K562 (cell line): Measurements from ENCODE around the gene FAM199X. TPM values are rescaled to one million over a fixed set of nuclear protein-coding genes. Genes with fewer than 3 reads are reported as not detected.

ENCODE experiments used
- ARID1B ChIP-seq: fragments of 450-650 bp; IDR thresholded peaks from 2 replicates; pipeline ENCODE4 v1.6.1; 2016; ENCODE audit warnings: antibody characterized with exemption, mild to moderate bottlenecking, inconsistent platforms
- GATA2 ChIP-seq: sonication (generic); formaldehyde crosslinking; IDR thresholded peaks from 2 replicates; pipeline ENCODE4 v1.4.0; 2020; ENCODE audit warnings: mild to moderate bottlenecking, missing genetic modification reagents
- HDAC2 ChIP-seq: fragments of 450-650 bp; IDR thresholded peaks from 2 replicates; pipeline ENCODE4 v1.6.1; 2016; ENCODE audit warnings: mild to moderate bottlenecking
- HMG20B ChIP-seq: fragments of 250-450 bp; sonication (Bioruptor Pico); IDR thresholded peaks from 2 replicates; pipeline ENCODE4 v1.5.0; 2021; ENCODE audit warnings: mild to moderate bottlenecking
- KAT2B ChIP-seq: IDR thresholded peaks from one replicate; pipeline ENCODE4 v1.6.1; 2012; ENCODE audit warnings: low read depth, mild to moderate bottlenecking, control low read depth, inconsistent platforms, low read length, moderate library complexity
- MYBL2 ChIP-seq, 2 experiments: fragments of 450-650 bp in 1 of 2; sonication (generic) in 1 of 2; formaldehyde crosslinking in 1 of 2; IDR thresholded peaks; 2 replicates each; pipeline versions ENCODE4 v1.6.1 to v1.8.1; 2017 to 2022; ENCODE audit warnings: borderline replicate concordance in 1 of 2, inconsistent platforms in 1 of 2, low read depth in 1 of 2, mild to moderate bottlenecking in 1 of 2, missing genetic modification reagents in 1 of 2, moderate library complexity in 1 of 2
- NEUROD1 ChIP-seq: fragments of 150-350 bp; IDR thresholded peaks from 2 replicates; pipeline ENCODE4 v1.6.1; 2014; ENCODE audit warnings: borderline replicate concordance, low read length, low read depth; ENCODE audit not compliant: partially characterized antibody
- RBFOX2 ChIP-seq: fragments of 200-400 bp; formaldehyde crosslinking; IDR thresholded peaks from 2 replicates; pipeline ENCODE4 v1.6.1; 2017; ENCODE audit warnings: low read depth, mild to moderate bottlenecking, low read length, moderate library complexity
- TEAD1 ChIP-seq, 2 experiments: fragments of 450-650 bp in 1 of 2; sonication (generic) in 1 of 2; formaldehyde crosslinking; IDR thresholded peaks; 2 replicates each; pipeline versions ENCODE4 v1.4.0 to v1.8.0; 2020 to 2022; ENCODE audit warnings: mild to moderate bottlenecking in 2 of 2, missing genetic modification reagents in 1 of 2
- TEAD2 ChIP-seq: fragments of 450-650 bp; IDR thresholded peaks from 2 replicates; pipeline ENCODE4 v1.6.1; 2016; ENCODE audit warnings: missing genetic modification characterization, control low read depth, missing compliant biosample characterization
- TRIM24 ChIP-seq, 2 experiments: fragments of 450-650 bp; IDR thresholded peaks; 2 replicates each; pipeline ENCODE4 v1.6.1; 2016
- U2AF2 ChIP-seq: fragments of 200-400 bp; formaldehyde crosslinking; optimal IDR thresholded peaks from 2 replicates; pipeline ENCODE3; 2017; ENCODE audit warnings: low read depth, mild to moderate bottlenecking, low read length
- ZNF212 ChIP-seq: fragments of 450-650 bp; formaldehyde crosslinking; IDR thresholded peaks from 2 replicates; pipeline ENCODE4 v1.4.0; 2020; ENCODE audit warnings: mild to moderate bottlenecking
- polyA plus RNA-seq, 8 experiments: library from polyadenylated mRNA; depleted of rRNA in 4 of 8; stranded (reverse) in 5 of 8; unstranded in 3 of 8; fragments of >200 nt; fragmentation: Nextera tagmentation in 2 of 8; fragmentation: Illumina TruSeq in 1 of 8; extraction: Ambion mirVana in 2 of 8; extraction: Trizol in 1 of 8; gene quantifications; 2 replicates each; pipeline versions ENCODE4 v1.2.1 to v1.2.3, GENCODE V29; 2011 to 2014; ENCODE audit warnings: inconsistent platforms in 1 of 8, missing spikeins in 1 of 8
- total RNA-seq, 7 experiments: library from RNA; depleted of rRNA in 6 of 7; stranded (reverse); fragments of >200 nt in 6 of 7; fragmentation: Illumina TruSeq in 2 of 7; extraction: Trizol in 2 of 7; gene quantifications; 2 replicates each; pipeline versions ENCODE4 v1.2.1 to v1.2.3, GENCODE V29; 2011 to 2021; ENCODE audit warnings: low replicate concordance in 1 of 7
- TF ChIP-seq, protein P1 (sequence below): sonication (generic); formaldehyde crosslinking; IDR thresholded peaks from 2 replicates; pipeline ENCODE4 v1.8.0; 2022; ENCODE audit warnings: missing genetic modification reagents, mild to moderate bottlenecking, borderline replicate concordance
- TF ChIP-seq, protein P2 (sequence below): fragments of 250-450 bp; sonication (Bioruptor Pico); IDR thresholded peaks from 2 replicates; pipeline ENCODE4 v1.8.0; 2022; ENCODE audit warnings: moderate library complexity, mild to moderate bottlenecking, inconsistent platforms
- TF ChIP-seq, protein P3 (sequence below): fragments of 250-450 bp; sonication (Bioruptor Pico); IDR thresholded peaks from 2 replicates; pipeline ENCODE4 v1.4.0; 2020
- TF ChIP-seq, protein P4 (sequence below): fragments of 450-650 bp; formaldehyde crosslinking; IDR thresholded peaks from 2 replicates; pipeline ENCODE4 v1.4.0; 2020; ENCODE audit warnings: mild to moderate bottlenecking, mixed read lengths
- TF ChIP-seq, protein P5 (sequence below): fragments of 250-450 bp; sonication (Bioruptor Pico); IDR thresholded peaks from 2 replicates; pipeline ENCODE4 v1.9.0; 2021; ENCODE audit warnings: mild to moderate bottlenecking
- TF ChIP-seq, protein P6 (sequence below): fragments of 450-650 bp; IDR thresholded peaks from 2 replicates; pipeline ENCODE4 v1.6.1; 2014; ENCODE audit warnings: low read depth, mild to moderate bottlenecking, moderate library complexity, borderline replicate concordance

Gene FAM199X
- total and polyA plus RNA-seq, 9 of the 15 experiments (the other 6 are each of a cell fraction or from before 2014, with no cell fraction given): 4.6 to 22.2 (median 13.7) TPM

DNA sequence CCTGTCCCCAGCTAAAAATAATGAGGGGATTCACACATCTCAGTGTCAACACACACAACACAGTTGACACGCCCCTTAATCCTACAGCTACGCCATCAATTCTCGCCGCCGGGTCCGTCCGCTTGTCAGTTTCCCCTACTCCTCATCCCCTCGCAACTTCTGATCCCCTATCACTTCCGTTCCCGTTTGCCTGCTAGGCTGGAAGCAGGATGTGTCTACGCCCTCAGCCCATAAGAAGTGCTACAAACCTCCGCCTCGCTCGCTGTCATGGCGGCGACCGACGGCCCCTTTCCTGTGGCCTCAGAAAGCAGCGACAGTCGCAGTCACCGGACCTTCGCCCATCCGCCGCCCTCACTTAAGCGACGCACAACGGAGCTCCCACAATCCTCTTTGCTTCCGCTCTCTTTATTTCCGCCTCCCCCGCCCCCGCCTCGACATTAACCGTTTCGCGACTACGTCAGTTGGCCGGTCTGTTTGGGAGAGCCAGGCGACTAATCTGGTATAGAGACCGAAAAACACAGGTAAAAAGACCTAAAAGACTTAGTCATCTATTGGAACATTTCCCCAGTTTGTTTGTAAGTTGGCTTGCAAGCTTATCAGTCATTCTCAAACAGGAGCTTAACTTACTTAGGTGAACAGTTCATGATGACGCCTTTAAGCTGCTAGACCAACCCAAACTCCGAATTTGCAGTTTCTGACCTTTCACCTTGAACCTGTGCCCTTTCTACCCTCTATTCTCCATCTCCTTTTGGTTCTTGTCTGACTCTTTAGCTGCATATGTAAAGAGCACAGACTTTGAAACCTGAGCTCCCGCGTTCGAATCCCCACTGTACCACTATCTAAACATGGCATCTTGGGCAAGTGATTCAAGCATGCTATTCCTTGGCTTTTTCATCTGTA, 9.4 kb upstream of the FAM199X start, which contains the start of gene SLC25A53 (continued):
- no peak for TF ChIP-seq KAT2B
- no peak for TF ChIP-seq TEAD2 (tag)
- TF ChIP-seq, protein P1, sequence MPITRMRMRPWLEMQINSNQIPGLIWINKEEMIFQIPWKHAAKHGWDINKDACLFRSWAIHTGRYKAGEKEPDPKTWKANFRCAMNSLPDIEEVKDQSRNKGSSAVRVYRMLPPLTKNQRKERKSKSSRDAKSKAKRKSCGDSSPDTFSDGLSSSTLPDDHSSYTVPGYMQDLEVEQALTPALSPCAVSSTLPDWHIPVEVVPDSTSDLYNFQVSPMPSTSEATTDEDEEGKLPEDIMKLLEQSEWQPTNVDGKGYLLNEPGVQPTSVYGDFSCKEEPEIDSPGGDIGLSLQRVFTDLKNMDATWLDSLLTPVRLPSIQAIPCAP (CRISPR knock-in tag): no peak
- TF ChIP-seq TRIM24 (IDR thresholded peaks at IDR 0.05): peak in 1 of 2 experiments; percentile 99; a peak in 2 of 4 replicates
- TF ChIP-seq ARID1B: peak; percentile 40
- TF ChIP-seq, protein P2, sequence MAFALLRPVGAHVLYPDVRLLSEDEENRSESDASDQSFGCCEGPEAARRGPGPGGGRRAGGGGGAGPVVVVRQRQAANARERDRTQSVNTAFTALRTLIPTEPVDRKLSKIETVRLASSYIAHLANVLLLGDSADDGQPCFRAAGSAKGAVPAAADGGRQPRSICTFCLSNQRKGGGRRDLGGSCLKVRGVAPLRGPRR (CRISPR knock-in tag): no peak
- TF ChIP-seq, protein P3, sequence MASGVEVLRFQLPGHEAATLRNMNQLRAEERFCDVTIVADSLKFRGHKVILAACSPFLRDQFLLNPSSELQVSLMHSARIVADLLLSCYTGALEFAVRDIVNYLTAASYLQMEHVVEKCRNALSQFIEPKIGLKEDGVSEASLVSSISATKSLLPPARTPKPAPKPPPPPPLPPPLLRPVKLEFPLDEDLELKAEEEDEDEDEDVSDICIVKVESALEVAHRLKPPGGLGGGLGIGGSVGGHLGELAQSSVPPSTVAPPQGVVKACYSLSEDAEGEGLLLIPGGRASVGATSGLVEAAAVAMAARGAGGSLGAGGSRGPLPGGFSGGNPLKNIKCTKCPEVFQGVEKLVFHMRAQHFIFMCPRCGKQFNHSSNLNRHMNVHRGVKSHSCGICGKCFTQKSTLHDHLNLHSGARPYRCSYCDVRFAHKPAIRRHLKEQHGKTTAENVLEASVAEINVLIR (CRISPR knock-in tag): peak; percentile 72
- TF ChIP-seq ZNF212: no peak
- TF ChIP-seq GATA2 (CRISPR knock-in tag): no peak
- peak; percentile 66 for TF ChIP-seq MYBL2 (IDR thresholded peaks at IDR 0.05; ENCODE audit: low read depth)
- TF ChIP-seq MYBL2 (CRISPR knock-in tag; IDR thresholded peaks at IDR 0.05; ENCODE audit: borderline replicate concordance): no peak
- TF ChIP-seq, protein P4, sequence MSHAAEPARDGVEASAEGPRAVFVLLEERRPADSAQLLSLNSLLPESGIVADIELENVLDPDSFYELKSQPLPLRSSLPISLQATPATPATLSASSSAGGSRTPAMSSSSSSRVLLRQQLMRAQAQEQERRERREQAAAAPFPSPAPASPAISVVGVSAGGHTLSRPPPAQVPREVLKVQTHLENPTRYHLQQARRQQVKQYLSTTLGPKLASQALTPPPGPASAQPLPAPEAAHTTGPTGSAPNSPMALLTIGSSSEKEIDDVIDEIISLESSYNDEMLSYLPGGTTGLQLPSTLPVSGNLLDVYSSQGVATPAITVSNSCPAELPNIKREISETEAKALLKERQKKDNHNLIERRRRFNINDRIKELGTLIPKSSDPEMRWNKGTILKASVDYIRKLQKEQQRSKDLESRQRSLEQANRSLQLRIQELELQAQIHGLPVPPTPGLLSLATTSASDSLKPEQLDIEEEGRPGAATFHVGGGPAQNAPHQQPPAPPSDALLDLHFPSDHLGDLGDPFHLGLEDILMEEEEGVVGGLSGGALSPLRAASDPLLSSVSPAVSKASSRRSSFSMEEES (CRISPR knock-in tag): no peak
- no peak for TF ChIP-seq U2AF2
- no peak; the same call in 1 of the 2 replicates for TF ChIP-seq HDAC2
- peak; percentile 76 for TF ChIP-seq NEUROD1
- peak; percentile 88 for TF ChIP-seq RBFOX2
- TF ChIP-seq, protein P5, sequence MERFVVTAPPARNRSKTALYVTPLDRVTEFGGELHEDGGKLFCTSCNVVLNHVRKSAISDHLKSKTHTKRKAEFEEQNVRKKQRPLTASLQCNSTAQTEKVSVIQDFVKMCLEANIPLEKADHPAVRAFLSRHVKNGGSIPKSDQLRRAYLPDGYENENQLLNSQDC (CRISPR knock-in tag): no peak
- TF ChIP-seq, protein P6, sequence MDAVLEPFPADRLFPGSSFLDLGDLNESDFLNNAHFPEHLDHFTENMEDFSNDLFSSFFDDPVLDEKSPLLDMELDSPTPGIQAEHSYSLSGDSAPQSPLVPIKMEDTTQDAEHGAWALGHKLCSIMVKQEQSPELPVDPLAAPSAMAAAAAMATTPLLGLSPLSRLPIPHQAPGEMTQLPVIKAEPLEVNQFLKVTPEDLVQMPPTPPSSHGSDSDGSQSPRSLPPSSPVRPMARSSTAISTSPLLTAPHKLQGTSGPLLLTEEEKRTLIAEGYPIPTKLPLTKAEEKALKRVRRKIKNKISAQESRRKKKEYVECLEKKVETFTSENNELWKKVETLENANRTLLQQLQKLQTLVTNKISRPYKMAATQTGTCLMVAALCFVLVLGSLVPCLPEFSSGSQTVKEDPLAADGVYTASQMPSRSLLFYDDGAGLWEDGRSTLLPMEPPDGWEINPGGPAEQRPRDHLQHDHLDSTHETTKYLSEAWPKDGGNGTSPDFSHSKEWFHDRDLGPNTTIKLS: peak; percentile 55; the same call in 1 of the 2 replicates
- no peak for TF ChIP-seq HMG20B (CRISPR knock-in tag)
- TF ChIP-seq TEAD1 (CRISPR knock-in tag; IDR thresholded peaks at IDR 0.05): no peak
